Liver (tissue), 9 donors: ENCODE data around the gene MTHFD1L. TPM values are rescaled to one million over a fixed set of nuclear protein-coding genes. Genes with fewer than 3 reads are reported as not detected.

Experiments used
- DNase-seq: peaks from one replicate; pipeline ENCODE4 v3.0.0-alpha.2; 2017; ENCODE audit warnings: low spot score
- H3K27ac ChIP-seq, 2 donors: one replicate each; pipeline ENCODE4 v1.7.0; 2013; ENCODE audit warnings: inconsistent platforms in 2 of 2, low read length in 2 of 2, control low read depth in 1 of 2, low read depth in 1 of 2, mild to moderate bottlenecking in 1 of 2
- H3K27me3 ChIP-seq, 4 donors: one replicate each; pipeline versions ENCODE4 v1.6.1 to v1.7.0; 2013; ENCODE audit warnings: low read length in 3 of 4, inconsistent platforms in 1 of 4, mild to moderate bottlenecking in 1 of 4, moderate library complexity in 1 of 4; ENCODE audit not compliant: control insufficient read depth in 4 of 4, insufficient read depth in 4 of 4
- H3K36me3 ChIP-seq, 4 donors: one replicate each; pipeline versions ENCODE4 v1.6.1 to v1.7.0; 2013; ENCODE audit warnings: low read length in 3 of 4, mild to moderate bottlenecking in 3 of 4, low read depth in 1 of 4, moderate library complexity in 1 of 4; ENCODE audit not compliant: control insufficient read depth in 4 of 4, insufficient read depth in 3 of 4
- H3K4me1 ChIP-seq, 4 donors: one replicate each; pipeline versions ENCODE4 v1.6.1 to v1.7.0; 2013; ENCODE audit warnings: low read length in 3 of 4, mild to moderate bottlenecking in 3 of 4, moderate library complexity in 1 of 4; ENCODE audit not compliant: control insufficient read depth in 4 of 4, insufficient read depth in 4 of 4
- H3K4me3 ChIP-seq, 3 donors: one replicate each; pipeline versions ENCODE4 v1.6.1 to v1.7.0; 2013; ENCODE audit warnings: low read length in 3 of 3, control low read depth in 1 of 3, low read depth in 1 of 3, mild to moderate bottlenecking in 1 of 3
- H3K9ac ChIP-seq, 2 donors: one replicate each; pipeline ENCODE4 v1.7.0; 2013; ENCODE audit warnings: low read length in 2 of 2, mild to moderate bottlenecking in 2 of 2, moderate library complexity in 2 of 2, control low read depth in 1 of 2, low read depth in 1 of 2
- H3K9me3 ChIP-seq, 4 donors: one replicate each; pipeline versions ENCODE4 v1.6.1 to v1.7.0; 2013; ENCODE audit warnings: low read length in 3 of 4; ENCODE audit not compliant: control insufficient read depth in 4 of 4
- CTCF ChIP-seq: fragments of 150-350 bp; IDR thresholded peaks from 2 replicates; pipeline ENCODE4 v1.5.1; 2017; ENCODE audit warnings: improper control_type of control experiment, low read depth, low read length; ENCODE audit not compliant: missing input control
- EGR1 ChIP-seq, 2 donors: IDR thresholded peaks; 2 replicates each; pipeline ENCODE4 v1.6.1; 2016 to 2018; ENCODE audit warnings: antibody characterized with exemption in 2 of 2, low read depth in 2 of 2
- FOXA1 ChIP-seq: IDR thresholded peaks from 2 replicates; pipeline ENCODE4 v1.6.1; 2016; ENCODE audit warnings: antibody characterized with exemption
- FOXA2 ChIP-seq: IDR thresholded peaks from 2 replicates; pipeline ENCODE4 v1.6.1; 2016; ENCODE audit warnings: antibody characterized with exemption
- GABPA ChIP-seq, 2 donors: IDR thresholded peaks in 1 of 2; conservative IDR thresholded peaks in 1 of 2; 2 replicates each; pipeline ENCODE4 v1.6.1; 2016; ENCODE audit warnings: antibody characterized with exemption in 2 of 2, mild to moderate bottlenecking in 1 of 2, moderate library complexity in 1 of 2
- HNF4A ChIP-seq, 2 donors: conservative IDR thresholded peaks; 2 replicates each; pipeline ENCODE4 v1.6.1; 2016; ENCODE audit warnings: antibody characterized with exemption in 2 of 2, mild to moderate bottlenecking in 2 of 2
- HNF4G ChIP-seq: IDR thresholded peaks from 2 replicates; pipeline ENCODE4 v1.6.1; 2016; ENCODE audit warnings: antibody characterized with exemption
- JUND ChIP-seq, 2 donors: IDR thresholded peaks; 2 replicates each; pipeline ENCODE4 v1.6.1; 2016; ENCODE audit warnings: antibody characterized with exemption in 2 of 2
- NR2F2 ChIP-seq: IDR thresholded peaks from 2 replicates; pipeline ENCODE4 v1.6.1; 2016; ENCODE audit warnings: antibody characterized with exemption
- RAD21 ChIP-seq, 2 donors: IDR thresholded peaks; 2 replicates each; pipeline ENCODE4 v1.6.1; 2016; ENCODE audit warnings: antibody characterized with exemption in 2 of 2, mild to moderate bottlenecking in 2 of 2
- REST ChIP-seq: IDR thresholded peaks from 2 replicates; pipeline ENCODE4 v1.6.1; 2016; ENCODE audit warnings: antibody characterized with exemption, mild to moderate bottlenecking
- RXRA ChIP-seq, 2 donors: IDR thresholded peaks; 2 replicates each; pipeline ENCODE4 v1.6.1; 2017 to 2018; ENCODE audit warnings: antibody characterized with exemption in 2 of 2, mild to moderate bottlenecking in 1 of 2
- SP1 ChIP-seq: IDR thresholded peaks from 2 replicates; pipeline ENCODE4 v1.6.1; 2018; ENCODE audit warnings: antibody characterized with exemption, mild to moderate bottlenecking
- TAF1 ChIP-seq: conservative IDR thresholded peaks from 2 replicates; pipeline ENCODE4 v1.6.1; 2016; ENCODE audit warnings: antibody characterized with exemption, mild to moderate bottlenecking
- YY1 ChIP-seq: IDR thresholded peaks from 2 replicates; pipeline ENCODE4 v1.6.1; 2016; ENCODE audit warnings: antibody characterized with exemption, mild to moderate bottlenecking
- WGBS: extraction: QIAGEN DNeasy Blood & Tissue Kit; methylation state at CpG from one replicate; pipeline ENCODE4 v1.1.7; 2013; 5-methylcytosine and 5-hydroxymethylcytosine counted together
- polyA plus RNA-seq, 2 donors: library from polyadenylated mRNA; stranded (reverse) in 1 of 2; unstranded in 1 of 2; fragments of 200-250 nt in 1 of 2; fragments of >200 nt in 1 of 2; fragmentation: Nextera tagmentation in 1 of 2; extraction: Ambion mirVana in 1 of 2; gene quantifications; one replicate each; pipeline versions ENCODE4 v1.2.1 to v1.2.3, GENCODE V29; 2013 to 2015
- total RNA-seq, 2 donors: library from RNA; depleted of rRNA; stranded (reverse); fragments of >200 nt; gene quantifications; one replicate each; pipeline ENCODE4 v1.2.3, GENCODE V29; 2014
- TF ChIP-seq, protein P1 (sequence below): IDR thresholded peaks from 2 replicates; pipeline ENCODE4 v1.6.1; 2016; ENCODE audit warnings: antibody characterized with exemption
- TF ChIP-seq, protein P2 (sequence below): IDR thresholded peaks from 2 replicates; pipeline ENCODE4 v1.6.1; 2016; ENCODE audit warnings: antibody characterized with exemption
- TF ChIP-seq, protein P3 (sequence below): IDR thresholded peaks from 2 replicates; pipeline ENCODE4 v1.6.1; 2016; ENCODE audit warnings: antibody characterized with exemption
- donor health status: healthy.
- donor health status: healthy.
- donor health status: healthy.
- donor health status: healthy.
- donor health status: healthy.

Gene MTHFD1L
- total and polyA plus RNA-seq, 4 donors = 2.0 to 7.7 (median 2.8) TPM

- H3K4me3 ChIP-seq = no peak overlapping the region
- no peak for DNase-seq
- WGBS = 85% methylated on average over 6 of the region's 6 CpGs
Measured at GRCh38 chr6:150875841-150876240, 10.3 kb downstream of the MTHFD1L start.

More at GRCh38 chr6:150875841-150876240, 10.3 kb downstream of the MTHFD1L start:
- H3K27ac ChIP-seq = no peak overlapping the region
- no peaks in the 10 kb centered on the region for H3K9me3 ChIP-seq
- no peaks in the 10 kb centered on the region for H3K36me3 ChIP-seq
- peaks cover 0 to 13% (median 6%) of the 10 kb centered on the region in 4 donors for H3K4me1 ChIP-seq
- no peaks in the 10 kb centered on the region for H3K27me3 ChIP-seq
- no peak for TF ChIP-seq YY1
- no peak for TF ChIP-seq FOXA1
- TF ChIP-seq GABPA (IDR thresholded peaks at IDR 0.05 in 1 of 2, conservative IDR thresholded peaks at IDR 0.05 in 1 of 2) = no peak
- TF ChIP-seq RXRA (IDR thresholded peaks at IDR 0.05) = no peak
- no peak for TF ChIP-seq EGR1 (IDR thresholded peaks at IDR 0.05; ENCODE audit: low read depth in 2 of 2)
- TF ChIP-seq, protein P1, sequence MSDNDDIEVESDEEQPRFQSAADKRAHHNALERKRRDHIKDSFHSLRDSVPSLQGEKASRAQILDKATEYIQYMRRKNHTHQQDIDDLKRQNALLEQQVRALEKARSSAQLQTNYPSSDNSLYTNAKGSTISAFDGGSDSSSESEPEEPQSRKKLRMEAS = no peak
- no peak for TF ChIP-seq RAD21 (IDR thresholded peaks at IDR 0.05)
- TF ChIP-seq, protein P2, sequence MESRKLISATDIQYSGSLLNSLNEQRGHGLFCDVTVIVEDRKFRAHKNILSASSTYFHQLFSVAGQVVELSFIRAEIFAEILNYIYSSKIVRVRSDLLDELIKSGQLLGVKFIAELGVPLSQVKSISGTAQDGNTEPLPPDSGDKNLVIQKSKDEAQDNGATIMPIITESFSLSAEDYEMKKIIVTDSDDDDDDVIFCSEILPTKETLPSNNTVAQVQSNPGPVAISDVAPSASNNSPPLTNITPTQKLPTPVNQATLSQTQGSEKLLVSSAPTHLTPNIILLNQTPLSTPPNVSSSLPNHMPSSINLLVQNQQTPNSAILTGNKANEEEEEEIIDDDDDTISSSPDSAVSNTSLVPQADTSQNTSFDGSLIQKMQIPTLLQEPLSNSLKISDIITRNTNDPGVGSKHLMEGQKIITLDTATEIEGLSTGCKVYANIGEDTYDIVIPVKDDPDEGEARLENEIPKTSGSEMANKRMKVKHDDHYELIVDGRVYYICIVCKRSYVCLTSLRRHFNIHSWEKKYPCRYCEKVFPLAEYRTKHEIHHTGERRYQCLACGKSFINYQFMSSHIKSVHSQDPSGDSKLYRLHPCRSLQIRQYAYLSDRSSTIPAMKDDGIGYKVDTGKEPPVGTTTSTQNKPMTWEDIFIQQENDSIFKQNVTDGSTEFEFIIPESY = no peak
- no peak for TF ChIP-seq JUND (IDR thresholded peaks at IDR 0.05)
- TF ChIP-seq REST = no peak
- TF ChIP-seq TAF1 = no peak
- TF ChIP-seq NR2F2 = no peak
- TF ChIP-seq CTCF = no peak
- TF ChIP-seq, protein P3, sequence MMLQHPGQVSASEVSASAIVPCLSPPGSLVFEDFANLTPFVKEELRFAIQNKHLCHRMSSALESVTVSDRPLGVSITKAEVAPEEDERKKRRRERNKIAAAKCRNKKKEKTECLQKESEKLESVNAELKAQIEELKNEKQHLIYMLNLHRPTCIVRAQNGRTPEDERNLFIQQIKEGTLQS = no peak
- TF ChIP-seq FOXA2 = no peak
- no peak for TF ChIP-seq HNF4A (conservative IDR thresholded peaks at IDR 0.05)
- no peak for TF ChIP-seq HNF4G
- no peak for TF ChIP-seq SP1
- H3K9ac ChIP-seq = no peak overlapping the region
